ENCODE data around the gene ZNF99.
"Not testable (repeated sequence)": the region's sequence is repeated elsewhere in the genome, so short reads cannot be mapped to it uniquely, and the experiment has no call there.

DNA sequence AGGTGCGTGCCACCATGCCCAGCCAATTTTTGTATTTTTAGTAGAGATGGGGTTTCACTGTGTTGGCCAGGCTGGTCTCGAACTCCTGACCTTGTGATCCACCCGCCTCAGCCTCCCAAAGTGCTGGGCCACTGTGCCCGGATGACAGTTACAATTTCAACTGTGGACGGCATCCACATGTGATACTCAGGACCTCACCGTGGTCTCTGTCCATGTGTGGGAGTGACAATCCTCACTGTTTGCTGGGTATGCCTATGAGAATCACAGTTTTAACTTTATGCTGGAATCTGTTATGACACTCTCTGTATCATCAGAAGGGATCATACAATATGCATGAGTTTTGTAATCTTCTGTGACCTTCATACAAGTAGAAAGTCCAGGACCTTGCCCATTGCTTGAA, 62.4 kb downstream of the ZNF99 start:
- not testable (repeated sequence) for TF ChIP-seq TCF12 (IDR thresholded peaks at IDR 0.05; ENCODE audit: low read depth, low read length); EZH2 (IDR thresholded peaks at IDR 0.05; ENCODE audit: low read depth, low read length, severe bottlenecking); SIN3A (conservative IDR thresholded peaks at IDR 0.05 in 1 of 2, IDR thresholded peaks at IDR 0.05 in 1 of 2; ENCODE audit: low read depth in 1 of 2, low read length in 2 of 2); SP4 (IDR thresholded peaks at IDR 0.05; ENCODE audit: low read length)
- TF ChIP-seq, protein P1, sequence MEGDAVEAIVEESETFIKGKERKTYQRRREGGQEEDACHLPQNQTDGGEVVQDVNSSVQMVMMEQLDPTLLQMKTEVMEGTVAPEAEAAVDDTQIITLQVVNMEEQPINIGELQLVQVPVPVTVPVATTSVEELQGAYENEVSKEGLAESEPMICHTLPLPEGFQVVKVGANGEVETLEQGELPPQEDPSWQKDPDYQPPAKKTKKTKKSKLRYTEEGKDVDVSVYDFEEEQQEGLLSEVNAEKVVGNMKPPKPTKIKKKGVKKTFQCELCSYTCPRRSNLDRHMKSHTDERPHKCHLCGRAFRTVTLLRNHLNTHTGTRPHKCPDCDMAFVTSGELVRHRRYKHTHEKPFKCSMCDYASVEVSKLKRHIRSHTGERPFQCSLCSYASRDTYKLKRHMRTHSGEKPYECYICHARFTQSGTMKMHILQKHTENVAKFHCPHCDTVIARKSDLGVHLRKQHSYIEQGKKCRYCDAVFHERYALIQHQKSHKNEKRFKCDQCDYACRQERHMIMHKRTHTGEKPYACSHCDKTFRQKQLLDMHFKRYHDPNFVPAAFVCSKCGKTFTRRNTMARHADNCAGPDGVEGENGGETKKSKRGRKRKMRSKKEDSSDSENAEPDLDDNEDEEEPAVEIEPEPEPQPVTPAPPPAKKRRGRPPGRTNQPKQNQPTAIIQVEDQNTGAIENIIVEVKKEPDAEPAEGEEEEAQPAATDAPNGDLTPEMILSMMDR (IDR thresholded peaks at IDR 0.05; ENCODE audit: control extremely low read depth in 1 of 3, insufficient read depth in 1 of 3, low read depth in 1 of 3, low read length in 3 of 3), result not testable (repeated sequence)
- TF ChIP-seq, protein P2, sequence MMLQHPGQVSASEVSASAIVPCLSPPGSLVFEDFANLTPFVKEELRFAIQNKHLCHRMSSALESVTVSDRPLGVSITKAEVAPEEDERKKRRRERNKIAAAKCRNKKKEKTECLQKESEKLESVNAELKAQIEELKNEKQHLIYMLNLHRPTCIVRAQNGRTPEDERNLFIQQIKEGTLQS (IDR thresholded peaks at IDR 0.05; ENCODE audit: insufficient read depth, low read depth, low read length), result not testable (repeated sequence)

Data from H1 (cell line).